Naive B cell (primary cell): ENCODE measurements around the gene MCM6. TPM values are rescaled to one million over a fixed set of nuclear protein-coding genes. Genes with fewer than 3 reads are reported as not detected.
"Not testable (repeated sequence)": the region's sequence is repeated elsewhere in the genome, so short reads cannot be mapped to it uniquely, and the experiment has no call there.

Experiments used
- ATAC-seq, 2 donors: fragments of 150-1000 bp; cut with Tn5 transposase; 2 replicates each; pipeline ENCODE4 v1.10.0; 2021; ENCODE audit warnings: low read depth in 2 of 2, mild to moderate bottlenecking in 2 of 2, moderate library complexity in 2 of 2
- DNase-seq: peaks from one replicate; pipeline ENCODE4 v3.0.0; 2022
- H3K27ac Mint-ChIP-seq, 6 donors: one replicate each; pipeline ENCODE4 v1.8.0; 2020 to 2022; ENCODE audit warnings: mild to moderate bottlenecking in 6 of 6, mixed read lengths in 6 of 6, moderate library complexity in 5 of 6, inconsistent platforms in 2 of 6
- H3K27me3 Mint-ChIP-seq, 3 donors: one replicate each; pipeline ENCODE4 v1.8.0; 2021 to 2022; ENCODE audit warnings: mixed read lengths in 3 of 3, mild to moderate bottlenecking in 1 of 3
- H3K36me3 Mint-ChIP-seq, 2 donors: one replicate each; pipeline ENCODE4 v1.8.0; 2020 to 2022; ENCODE audit warnings: mixed read lengths in 2 of 2, inconsistent platforms in 1 of 2, mild to moderate bottlenecking in 1 of 2
- H3K4me1 Mint-ChIP-seq, 3 donors: one replicate each; pipeline ENCODE4 v1.8.0; 2020 to 2022; ENCODE audit warnings: mixed read lengths in 3 of 3, inconsistent platforms in 1 of 3, mild to moderate bottlenecking in 1 of 3, moderate library complexity in 1 of 3
- H3K4me3 Mint-ChIP-seq, 8 donors: one replicate each; pipeline ENCODE4 v1.8.0; 2020 to 2022; ENCODE audit warnings: mild to moderate bottlenecking in 8 of 8, mixed read lengths in 8 of 8, moderate library complexity in 8 of 8, inconsistent platforms in 2 of 8
- H3K9me3 Mint-ChIP-seq, 7 donors: one replicate each; pipeline ENCODE4 v1.8.0; 2020 to 2022; ENCODE audit warnings: mixed read lengths in 7 of 7, mild to moderate bottlenecking in 5 of 7, inconsistent platforms in 2 of 7, moderate library complexity in 1 of 7
- polyA plus RNA-seq, 6 donors: library from polyadenylated mRNA; unstranded; fragments of 300-500 nt; fragmentation: Illumina TruSeq; gene quantifications; one replicate each; pipeline ENCODE4 v1.2.3, GENCODE V29; 2021; ENCODE audit warnings: low read depth in 6 of 6

The MCM6 gene
- polyA plus RNA-seq, 6 donors from 2014 or later = 1.8 to 5.3 (median 2.9) TPM

DNA sequence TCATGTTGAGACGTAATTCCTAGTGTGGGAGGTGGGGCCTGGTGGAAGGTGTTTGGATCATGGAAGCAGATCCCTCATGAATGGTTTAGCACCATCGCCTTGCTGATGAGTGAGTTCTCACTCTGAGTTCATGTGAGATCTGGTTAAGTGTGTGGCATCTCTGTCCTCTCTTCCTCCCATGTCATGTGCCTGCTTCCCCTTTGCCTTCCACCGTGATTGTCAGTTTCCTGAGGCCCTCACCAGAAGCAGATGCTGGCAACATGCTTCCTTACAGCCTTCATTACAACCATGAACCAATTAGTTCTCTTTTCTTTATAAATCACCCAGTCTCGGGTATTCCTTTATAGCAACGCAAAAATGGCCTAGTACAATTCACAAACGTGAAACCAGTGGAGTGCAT is 14.6 kb upstream of the MCM6 start:
- no peak for ATAC-seq
- Mint-ChIP-seq H3K4me1 (no peaks in the 10 kb centered on the region), H3K4me3 (peak overlapping the region in 1 of 8 donors; percentile 2)

GRCh38 chr2:135890149-135890548 is 13.9 kb upstream of the MCM6 start:
- Mint-ChIP-seq H3K9me3 (peaks cover 0 to 14% (median 3%) of the 10 kb centered on the region in 7 donors), H3K27me3 (peaks cover 0 to 6% (median 5%) of the 10 kb centered on the region in 3 donors), H3K4me3 (no peak overlapping the region), H3K27ac (no peak overlapping the region), H3K4me1 (no peaks in the 10 kb centered on the region), H3K36me3 (no peaks in the 10 kb centered on the region)
- no peak for ATAC-seq
- DNase-seq = no peak

More for the DNA sequence above, 14.6 kb upstream of the MCM6 start:
- no peaks in the 10 kb centered on the region for H3K36me3 Mint-ChIP-seq
- DNase-seq = no peak
- peaks cover 0 to 14% (median 3%) of the 10 kb centered on the region in 7 donors for H3K9me3 Mint-ChIP-seq
- H3K27me3 Mint-ChIP-seq = no peaks in the 10 kb centered on the region
- no peak overlapping the region for H3K27ac Mint-ChIP-seq

GRCh38 chr2:135888587-135888986 is 12.3 kb upstream of the MCM6 start:
- H3K9me3 Mint-ChIP-seq = peaks cover 0 to 14% (median 3%) of the 10 kb centered on the region in 7 donors
- H3K27me3 Mint-ChIP-seq, H3K4me1 Mint-ChIP-seq, H3K4me3 Mint-ChIP-seq, H3K36me3 Mint-ChIP-seq, DNase-seq, ATAC-seq: not testable (repeated sequence)
- H3K27ac Mint-ChIP-seq = peak overlapping the region in 1 of 6 donors; percentile 57

DNA sequence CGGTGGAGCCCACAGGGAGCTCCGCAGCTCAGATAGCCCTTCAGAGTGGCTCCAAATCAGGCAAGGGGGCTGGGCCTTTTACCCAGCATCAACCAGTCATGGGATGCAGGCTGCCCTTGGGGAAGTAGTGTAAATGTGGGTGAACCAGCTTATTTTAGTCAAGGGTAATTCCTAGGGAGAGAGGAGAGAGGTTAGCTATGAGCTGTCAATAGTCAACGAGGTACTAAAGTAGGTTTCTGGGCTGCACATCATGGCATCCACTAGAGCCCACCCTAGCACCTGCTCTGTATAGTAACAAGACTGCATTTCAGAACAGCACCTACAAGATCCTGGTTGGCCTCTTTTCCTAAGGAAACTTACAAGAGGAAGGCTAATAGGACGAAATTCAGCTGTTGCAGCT is 9.5 kb upstream of the MCM6 start:
- H3K27me3 Mint-ChIP-seq = peaks cover 0 to 8% (median 5%) of the 10 kb centered on the region in 3 donors
- H3K36me3 Mint-ChIP-seq = no peaks in the 10 kb centered on the region
- peak overlapping the region in 1 of 6 donors; percentile 32 for H3K27ac Mint-ChIP-seq
- no peak for DNase-seq
- no peaks in the 10 kb centered on the region for H3K4me1 Mint-ChIP-seq
- H3K4me3 Mint-ChIP-seq = no peak overlapping the region
- no peak for ATAC-seq
- peaks cover 0 to 14% (median 3%) of the 10 kb centered on the region in 7 donors for H3K9me3 Mint-ChIP-seq

DNA sequence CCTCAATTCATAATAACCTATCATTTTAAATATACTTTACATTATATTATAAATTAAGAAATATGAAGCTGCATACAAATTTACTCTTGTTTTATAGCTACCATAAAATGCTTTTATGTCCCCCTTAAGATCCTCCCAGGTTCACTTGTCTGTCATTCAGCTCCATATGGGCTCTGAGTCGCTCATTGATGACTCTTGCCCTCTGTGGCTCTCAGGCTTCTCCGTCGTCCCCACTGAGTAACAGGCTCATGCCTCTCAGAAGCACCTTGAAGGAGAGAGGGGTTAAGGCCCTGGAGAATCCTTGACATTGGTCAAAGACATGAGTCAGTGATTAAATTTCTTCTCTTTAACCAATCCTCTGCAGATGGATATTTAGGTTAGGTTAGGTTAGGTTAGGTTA is 6.2 kb upstream of the MCM6 start:
- H3K27ac Mint-ChIP-seq = no peak overlapping the region
- H3K27me3 Mint-ChIP-seq = peaks cover 0 to 8% (median 5%) of the 10 kb centered on the region in 3 donors
- H3K4me1 Mint-ChIP-seq = peaks cover 4 to 7% (median 6%) of the 10 kb centered on the region in 3 donors
- DNase-seq (no peak), ATAC-seq (no peak)
- H3K36me3 Mint-ChIP-seq = no peaks in the 10 kb centered on the region
- no peaks in the 10 kb centered on the region for H3K9me3 Mint-ChIP-seq
- H3K4me3 Mint-ChIP-seq = no peak overlapping the region

DNA sequence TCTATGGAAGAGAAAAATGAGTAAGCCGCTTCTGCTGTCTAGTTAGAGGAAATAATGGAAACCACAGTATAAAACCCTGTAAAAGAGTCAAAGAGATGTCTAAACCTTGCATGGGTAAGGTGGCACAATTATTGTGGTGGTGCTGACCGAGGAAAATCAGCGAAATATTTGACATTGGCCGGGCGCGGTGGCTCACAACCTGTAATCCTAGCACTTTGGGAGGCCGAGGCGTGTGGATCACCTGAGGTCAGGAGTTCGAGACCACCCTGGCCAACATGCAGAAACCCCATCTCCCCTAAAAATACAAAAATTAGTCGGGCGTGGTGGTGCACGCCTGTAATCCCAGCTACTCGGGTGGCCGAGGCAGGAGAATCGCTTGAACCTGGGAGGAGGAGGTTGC is 527 bp upstream of the MCM6 start:
- H3K27me3 Mint-ChIP-seq, H3K36me3 Mint-ChIP-seq, DNase-seq, ATAC-seq, H3K9me3 Mint-ChIP-seq: not testable (repeated sequence)
- H3K27ac Mint-ChIP-seq = peak overlapping the region in 5 of 6 donors; percentile 67 to 96 (median 95)
- H3K4me1 Mint-ChIP-seq = peaks cover 21 to 26% (median 25%) of the 10 kb centered on the region in 3 donors
- peak overlapping the region; percentile 89 to 98 (median 96) for H3K4me3 Mint-ChIP-seq

DNA sequence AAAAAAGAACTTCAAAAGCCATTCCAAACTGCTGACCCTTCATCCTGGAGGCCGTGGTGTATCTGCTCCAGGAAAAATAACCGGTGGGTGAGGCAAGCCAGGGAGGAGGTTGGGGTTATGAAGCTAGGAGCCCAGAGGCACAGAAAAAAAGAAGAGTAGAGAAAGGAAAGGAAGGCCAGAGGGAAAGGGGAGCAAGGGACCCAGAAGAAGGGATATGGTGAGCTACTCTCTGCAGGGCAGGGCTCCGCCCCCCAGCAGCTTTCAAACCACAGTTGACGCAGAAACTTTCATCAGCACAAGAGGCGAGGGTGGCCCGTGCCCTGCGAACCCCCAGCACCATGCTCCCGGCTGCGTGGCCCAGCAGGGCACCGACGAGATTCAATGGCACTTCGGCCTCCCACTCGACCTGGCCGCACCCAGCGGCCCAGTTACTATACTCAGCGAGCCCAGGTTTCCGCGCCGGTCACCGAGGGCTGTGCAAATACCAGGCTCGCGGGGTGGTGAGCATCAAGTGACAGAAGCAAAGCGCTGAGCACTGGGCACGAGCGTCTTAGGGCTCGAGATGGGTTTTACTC is 665 bp downstream of the MCM6 start:
- Mint-ChIP-seq H3K4me1 (peaks cover 21 to 26% (median 25%) of the 10 kb centered on the region in 3 donors), H3K27ac (peak overlapping the region; percentile 41 to 96 (median 94)), H3K27me3 (no peaks in the 10 kb centered on the region), H3K4me3 (peak overlapping the region; percentile 89 to 98 (median 96)), H3K9me3 (no peaks in the 10 kb centered on the region), H3K36me3 (no peaks in the 10 kb centered on the region)
- ATAC-seq (peak; percentile 76 to 82), DNase-seq (peak; percentile 66)

DNA sequence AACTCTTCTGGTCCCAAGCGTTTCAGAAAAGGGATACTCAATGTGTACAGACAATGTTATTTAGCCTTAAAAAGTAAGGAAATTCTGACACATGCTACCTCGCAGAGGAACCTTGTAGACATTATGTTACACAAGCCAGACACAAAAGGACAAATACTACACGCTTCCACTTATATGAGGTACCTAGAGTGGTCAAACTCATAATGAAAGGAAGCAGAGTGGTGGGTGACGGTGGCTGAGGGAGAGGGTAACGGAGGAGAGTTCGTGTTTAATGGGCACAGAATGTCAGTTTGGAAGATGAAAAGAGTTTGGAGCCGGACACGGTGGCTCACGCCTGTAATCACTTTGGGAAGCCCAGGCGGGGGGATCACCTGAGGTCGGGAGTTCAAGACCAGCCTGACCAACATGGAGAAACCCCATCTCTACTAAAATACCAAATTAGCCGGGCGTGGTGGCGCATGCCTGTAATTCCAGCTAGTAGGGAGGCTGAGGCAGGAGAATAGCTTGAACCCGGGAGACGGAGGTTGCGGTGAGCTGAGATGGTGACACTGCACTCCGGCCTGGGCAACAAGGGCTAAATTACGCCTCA is 1.4 kb downstream of the MCM6 start:
- DNase-seq = no peak
- H3K36me3 Mint-ChIP-seq = no peaks in the 10 kb centered on the region
- H3K27ac Mint-ChIP-seq = peak overlapping the region in 4 of 6 donors; percentile 40 to 96 (median 69)
- peak overlapping the region; percentile 82 to 98 (median 94) for H3K4me3 Mint-ChIP-seq
- H3K9me3 Mint-ChIP-seq = no peaks in the 10 kb centered on the region
- peaks cover 21 to 26% (median 25%) of the 10 kb centered on the region in 3 donors for H3K4me1 Mint-ChIP-seq
- no peak for ATAC-seq
- H3K27me3 Mint-ChIP-seq = no peaks in the 10 kb centered on the region

DNA sequence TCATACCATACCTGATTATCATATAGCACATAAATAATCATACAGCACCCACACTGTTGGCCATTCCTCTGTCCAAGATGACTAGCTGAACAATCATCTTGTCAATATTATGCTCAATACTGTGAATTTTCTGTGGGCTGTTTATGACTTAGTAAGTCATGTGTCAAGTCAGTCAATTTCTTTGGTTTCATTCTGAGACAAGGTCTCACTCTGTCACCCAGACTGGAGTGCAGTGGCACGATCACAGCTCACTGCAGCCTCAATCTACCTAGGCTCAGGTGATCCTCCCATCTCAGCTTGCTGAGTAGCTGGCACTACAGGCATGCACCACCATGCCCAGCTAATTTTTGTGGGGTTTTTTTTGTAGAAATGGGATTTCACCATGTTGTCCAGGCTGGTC is 5.7 kb downstream of the MCM6 start:
- Mint-ChIP-seq H3K27ac (no peak overlapping the region), H3K4me3 (no peak overlapping the region), H3K27me3 (no peaks in the 10 kb centered on the region), H3K36me3 (peaks cover 13 to 15% of the 10 kb centered on the region in 2 donors), H3K4me1 (peaks cover 8 to 11% (median 9%) of the 10 kb centered on the region in 3 donors), H3K9me3 (no peaks in the 10 kb centered on the region)
- DNase-seq = no peak
- ATAC-seq = no peak

GRCh38 chr2:135863233-135863632 is 13.0 kb downstream of the MCM6 start:
- H3K27ac Mint-ChIP-seq = no peak overlapping the region
- no peak for ATAC-seq
- H3K9me3 Mint-ChIP-seq = no peaks in the 10 kb centered on the region
- DNase-seq = no peak
- peaks cover 27 to 37% of the 10 kb centered on the region in 2 donors for H3K36me3 Mint-ChIP-seq
- no peaks in the 10 kb centered on the region for H3K27me3 Mint-ChIP-seq
- H3K4me1 Mint-ChIP-seq = no peaks in the 10 kb centered on the region
- H3K4me3 Mint-ChIP-seq = no peak overlapping the region

DNA sequence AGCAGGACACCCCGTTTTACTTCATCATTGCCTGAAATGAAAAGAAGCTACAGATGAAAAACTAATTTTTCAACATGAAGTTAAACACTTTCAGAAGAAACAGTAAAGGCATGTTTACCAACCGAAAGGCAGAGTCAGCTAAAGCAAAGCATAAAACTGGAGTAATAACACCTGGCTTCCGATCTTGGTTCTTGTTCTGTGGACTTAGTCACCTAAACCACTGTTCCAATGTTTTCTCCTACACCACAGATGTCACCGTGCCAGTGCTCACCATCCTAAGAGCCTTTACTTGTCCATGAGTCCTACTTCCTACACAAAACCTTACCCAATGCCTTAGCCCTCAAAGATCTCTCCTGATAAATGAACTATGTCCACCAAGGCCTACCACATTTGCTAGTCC is 13.5 kb downstream of the MCM6 start:
- Mint-ChIP-seq H3K9me3 (no peaks in the 10 kb centered on the region), H3K27ac (peak overlapping the region in 1 of 6 donors; percentile 3), H3K4me3 (no peak overlapping the region), H3K4me1 (no peaks in the 10 kb centered on the region), H3K36me3 (peaks cover 26 to 32% of the 10 kb centered on the region in 2 donors), H3K27me3 (no peaks in the 10 kb centered on the region)
- ATAC-seq = no peak
- DNase-seq = no peak

- DNase-seq = no peak
- ATAC-seq = no peak
- peaks cover 9 to 21% of the 10 kb centered on the region in 2 donors for H3K36me3 Mint-ChIP-seq
- no peak overlapping the region for H3K27ac Mint-ChIP-seq
- no peaks in the 10 kb centered on the region for H3K4me1 Mint-ChIP-seq
- H3K9me3 Mint-ChIP-seq = no peaks in the 10 kb centered on the region
- H3K27me3 Mint-ChIP-seq = no peaks in the 10 kb centered on the region
- H3K4me3 Mint-ChIP-seq = no peak overlapping the region
These were observed 22.8 kb downstream of the MCM6 start for GRCh38 chr2:135853401-135853800.

DNA sequence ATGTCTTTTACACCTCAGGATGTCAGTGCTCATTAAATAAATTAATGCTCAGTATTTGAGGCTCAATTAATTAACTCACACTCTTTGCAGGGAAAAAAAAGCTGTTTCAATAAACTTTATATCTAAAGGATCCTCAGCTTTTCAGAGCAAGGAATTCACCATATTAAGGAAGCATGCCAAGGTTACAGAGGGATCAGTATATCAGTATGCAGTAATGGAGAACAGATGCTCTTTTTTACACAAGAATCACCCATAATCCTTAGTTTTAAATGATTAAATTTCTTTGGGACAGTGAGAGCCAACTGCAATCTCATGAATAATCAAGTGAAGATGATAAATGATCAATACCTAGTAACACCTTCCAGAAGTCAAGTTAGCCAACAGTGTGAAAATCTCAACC is 24.4 kb downstream of the MCM6 start:
- ATAC-seq (no peak), DNase-seq (no peak)
- H3K4me1 Mint-ChIP-seq = no peaks in the 10 kb centered on the region
- H3K9me3 Mint-ChIP-seq = no peaks in the 10 kb centered on the region
- no peaks in the 10 kb centered on the region for H3K27me3 Mint-ChIP-seq
- peaks cover 9 to 25% of the 10 kb centered on the region in 2 donors for H3K36me3 Mint-ChIP-seq
- no peak overlapping the region for H3K27ac Mint-ChIP-seq
- no peak overlapping the region for H3K4me3 Mint-ChIP-seq

- Mint-ChIP-seq H3K9me3 (no peaks in the 10 kb centered on the region), H3K4me1 (no peaks in the 10 kb centered on the region), H3K4me3 (no peak overlapping the region), H3K36me3 (peaks cover 9 to 20% of the 10 kb centered on the region in 2 donors), H3K27ac (no peak overlapping the region), H3K27me3 (no peaks in the 10 kb centered on the region)
- ATAC-seq = no peak
- no peak for DNase-seq
These were observed 25.2 kb downstream of the MCM6 start for GRCh38 chr2:135850892-135851668.
